ENCODE data around the gene RIBC2. TPM values are rescaled to one million over a fixed set of nuclear protein-coding genes. Genes with fewer than 3 reads are reported as not detected.

RIBC2 gene
- total and polyA plus RNA-seq, 4 donors, result 0.25 to 1.5 TPM; not detected in 2

DNA sequence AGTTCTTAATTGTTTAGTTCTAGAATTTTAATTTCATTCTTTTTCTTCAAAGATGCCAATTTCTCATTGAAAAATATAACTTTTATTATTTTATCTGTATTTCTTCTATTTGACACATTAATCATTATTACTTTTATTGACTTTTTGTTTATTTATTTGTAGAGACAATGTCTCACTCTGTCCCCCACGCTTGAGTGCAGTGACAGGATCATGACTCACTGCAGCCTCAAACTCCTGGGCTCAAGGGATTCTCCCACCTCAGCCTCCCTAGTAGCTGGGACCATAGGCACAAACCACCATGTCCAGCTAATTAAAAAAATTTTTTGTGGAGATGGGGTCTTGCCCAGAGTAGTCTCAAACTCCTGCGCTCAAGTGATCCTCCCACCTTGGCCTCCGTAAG lies 58.9 kb downstream of the RIBC2 start:
- DNase-seq (ENCODE audit: low spot score), result no peak
- H3K4me1 ChIP-seq (ENCODE audit: control insufficient read depth in 4 of 4, insufficient read depth in 4 of 4, low read length in 3 of 4), result no peaks in the 10 kb centered on the region
- TF ChIP-seq SP1 (IDR thresholded peaks at IDR 0.05), result no peak
- TF ChIP-seq EGR1 (IDR thresholded peaks at IDR 0.05; ENCODE audit: low read depth in 2 of 2), result no peak
- TF ChIP-seq FOXA2 (IDR thresholded peaks at IDR 0.05), result no peak
- TF ChIP-seq, protein P1, sequence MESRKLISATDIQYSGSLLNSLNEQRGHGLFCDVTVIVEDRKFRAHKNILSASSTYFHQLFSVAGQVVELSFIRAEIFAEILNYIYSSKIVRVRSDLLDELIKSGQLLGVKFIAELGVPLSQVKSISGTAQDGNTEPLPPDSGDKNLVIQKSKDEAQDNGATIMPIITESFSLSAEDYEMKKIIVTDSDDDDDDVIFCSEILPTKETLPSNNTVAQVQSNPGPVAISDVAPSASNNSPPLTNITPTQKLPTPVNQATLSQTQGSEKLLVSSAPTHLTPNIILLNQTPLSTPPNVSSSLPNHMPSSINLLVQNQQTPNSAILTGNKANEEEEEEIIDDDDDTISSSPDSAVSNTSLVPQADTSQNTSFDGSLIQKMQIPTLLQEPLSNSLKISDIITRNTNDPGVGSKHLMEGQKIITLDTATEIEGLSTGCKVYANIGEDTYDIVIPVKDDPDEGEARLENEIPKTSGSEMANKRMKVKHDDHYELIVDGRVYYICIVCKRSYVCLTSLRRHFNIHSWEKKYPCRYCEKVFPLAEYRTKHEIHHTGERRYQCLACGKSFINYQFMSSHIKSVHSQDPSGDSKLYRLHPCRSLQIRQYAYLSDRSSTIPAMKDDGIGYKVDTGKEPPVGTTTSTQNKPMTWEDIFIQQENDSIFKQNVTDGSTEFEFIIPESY (IDR thresholded peaks at IDR 0.05), result no peak
- TF ChIP-seq, protein P2, sequence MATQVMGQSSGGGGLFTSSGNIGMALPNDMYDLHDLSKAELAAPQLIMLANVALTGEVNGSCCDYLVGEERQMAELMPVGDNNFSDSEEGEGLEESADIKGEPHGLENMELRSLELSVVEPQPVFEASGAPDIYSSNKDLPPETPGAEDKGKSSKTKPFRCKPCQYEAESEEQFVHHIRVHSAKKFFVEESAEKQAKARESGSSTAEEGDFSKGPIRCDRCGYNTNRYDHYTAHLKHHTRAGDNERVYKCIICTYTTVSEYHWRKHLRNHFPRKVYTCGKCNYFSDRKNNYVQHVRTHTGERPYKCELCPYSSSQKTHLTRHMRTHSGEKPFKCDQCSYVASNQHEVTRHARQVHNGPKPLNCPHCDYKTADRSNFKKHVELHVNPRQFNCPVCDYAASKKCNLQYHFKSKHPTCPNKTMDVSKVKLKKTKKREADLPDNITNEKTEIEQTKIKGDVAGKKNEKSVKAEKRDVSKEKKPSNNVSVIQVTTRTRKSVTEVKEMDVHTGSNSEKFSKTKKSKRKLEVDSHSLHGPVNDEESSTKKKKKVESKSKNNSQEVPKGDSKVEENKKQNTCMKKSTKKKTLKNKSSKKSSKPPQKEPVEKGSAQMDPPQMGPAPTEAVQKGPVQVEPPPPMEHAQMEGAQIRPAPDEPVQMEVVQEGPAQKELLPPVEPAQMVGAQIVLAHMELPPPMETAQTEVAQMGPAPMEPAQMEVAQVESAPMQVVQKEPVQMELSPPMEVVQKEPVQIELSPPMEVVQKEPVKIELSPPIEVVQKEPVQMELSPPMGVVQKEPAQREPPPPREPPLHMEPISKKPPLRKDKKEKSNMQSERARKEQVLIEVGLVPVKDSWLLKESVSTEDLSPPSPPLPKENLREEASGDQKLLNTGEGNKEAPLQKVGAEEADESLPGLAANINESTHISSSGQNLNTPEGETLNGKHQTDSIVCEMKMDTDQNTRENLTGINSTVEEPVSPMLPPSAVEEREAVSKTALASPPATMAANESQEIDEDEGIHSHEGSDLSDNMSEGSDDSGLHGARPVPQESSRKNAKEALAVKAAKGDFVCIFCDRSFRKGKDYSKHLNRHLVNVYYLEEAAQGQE (IDR thresholded peaks at IDR 0.05), result no peak
- TF ChIP-seq, protein P3, sequence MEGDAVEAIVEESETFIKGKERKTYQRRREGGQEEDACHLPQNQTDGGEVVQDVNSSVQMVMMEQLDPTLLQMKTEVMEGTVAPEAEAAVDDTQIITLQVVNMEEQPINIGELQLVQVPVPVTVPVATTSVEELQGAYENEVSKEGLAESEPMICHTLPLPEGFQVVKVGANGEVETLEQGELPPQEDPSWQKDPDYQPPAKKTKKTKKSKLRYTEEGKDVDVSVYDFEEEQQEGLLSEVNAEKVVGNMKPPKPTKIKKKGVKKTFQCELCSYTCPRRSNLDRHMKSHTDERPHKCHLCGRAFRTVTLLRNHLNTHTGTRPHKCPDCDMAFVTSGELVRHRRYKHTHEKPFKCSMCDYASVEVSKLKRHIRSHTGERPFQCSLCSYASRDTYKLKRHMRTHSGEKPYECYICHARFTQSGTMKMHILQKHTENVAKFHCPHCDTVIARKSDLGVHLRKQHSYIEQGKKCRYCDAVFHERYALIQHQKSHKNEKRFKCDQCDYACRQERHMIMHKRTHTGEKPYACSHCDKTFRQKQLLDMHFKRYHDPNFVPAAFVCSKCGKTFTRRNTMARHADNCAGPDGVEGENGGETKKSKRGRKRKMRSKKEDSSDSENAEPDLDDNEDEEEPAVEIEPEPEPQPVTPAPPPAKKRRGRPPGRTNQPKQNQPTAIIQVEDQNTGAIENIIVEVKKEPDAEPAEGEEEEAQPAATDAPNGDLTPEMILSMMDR (IDR thresholded peaks at IDR 0.05; ENCODE audit: low read depth, low read length, missing input control), result no peak
- 97% methylated on average over 3 of the region's 3 CpGs for WGBS
- no peak overlapping the region for H3K9ac ChIP-seq (ENCODE audit: low read depth in 1 of 2, low read length in 2 of 2)
- H3K27me3 ChIP-seq (ENCODE audit: control insufficient read depth in 4 of 4, insufficient read depth in 4 of 4, low read length in 3 of 4), result no peaks in the 10 kb centered on the region
- H3K27ac ChIP-seq (ENCODE audit: low read depth in 1 of 2, low read length in 2 of 2), result no peak overlapping the region
- no peaks in the 10 kb centered on the region for H3K36me3 ChIP-seq (ENCODE audit: control insufficient read depth in 4 of 4, insufficient read depth in 3 of 4, low read depth in 1 of 4, low read length in 3 of 4)
- no peaks in the 10 kb centered on the region for H3K9me3 ChIP-seq (ENCODE audit: control insufficient read depth in 4 of 4, low read length in 3 of 4)
- no peak overlapping the region for H3K4me3 ChIP-seq (ENCODE audit: low read depth in 1 of 3, low read length in 3 of 3)

DNA sequence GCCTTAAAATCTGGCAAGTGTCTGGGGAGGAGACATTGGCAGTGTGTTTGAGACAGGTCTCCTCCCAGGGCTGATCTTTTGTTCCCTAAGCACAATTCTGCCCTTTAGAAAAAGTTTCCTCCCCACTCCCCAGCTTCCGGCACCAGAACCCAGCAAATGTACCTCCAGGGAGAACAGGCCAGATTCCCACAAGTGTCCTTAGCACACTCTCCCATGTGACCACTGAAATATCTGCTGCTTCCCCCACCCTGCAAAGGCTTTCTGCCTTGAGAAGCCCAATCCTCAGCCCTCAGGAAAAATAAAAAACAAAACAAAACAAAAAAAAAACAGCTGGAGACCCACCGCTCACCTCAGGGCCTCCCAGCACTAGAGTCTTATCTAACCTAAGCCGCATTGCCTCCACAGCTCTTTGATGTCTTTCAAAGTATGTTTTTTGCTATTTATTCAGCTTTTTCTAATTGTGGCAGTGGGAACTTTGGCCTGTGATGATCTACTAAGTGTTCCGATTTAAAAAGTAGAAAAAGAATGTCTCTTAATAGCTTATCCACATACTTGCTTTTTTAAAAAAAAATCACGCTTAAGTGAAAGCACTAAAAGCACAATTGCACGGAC lies 60.2 kb downstream of the RIBC2 start:
- H3K4me3 ChIP-seq (ENCODE audit: low read depth in 1 of 3, low read length in 3 of 3), result no peak overlapping the region
- no peaks in the 10 kb centered on the region for H3K4me1 ChIP-seq (ENCODE audit: control insufficient read depth in 4 of 4, insufficient read depth in 4 of 4, low read length in 3 of 4)
- H3K27me3 ChIP-seq (ENCODE audit: control insufficient read depth in 4 of 4, insufficient read depth in 4 of 4, low read length in 3 of 4), result peaks cover 0 to 2% (median 0%) of the 10 kb centered on the region in 4 donors
- no peak overlapping the region for H3K9ac ChIP-seq (ENCODE audit: low read depth in 1 of 2, low read length in 2 of 2)
- no peak for DNase-seq (ENCODE audit: low spot score)
- TF ChIP-seq, protein P3 (IDR thresholded peaks at IDR 0.05; ENCODE audit: low read depth, low read length, missing input control), result no peak
- no peak for TF ChIP-seq SP1 (IDR thresholded peaks at IDR 0.05)
- no peak for TF ChIP-seq EGR1 (IDR thresholded peaks at IDR 0.05; ENCODE audit: low read depth in 2 of 2)
- TF ChIP-seq YY1 (IDR thresholded peaks at IDR 0.05), result no peak
- TF ChIP-seq, protein P1 (IDR thresholded peaks at IDR 0.05), result no peak
- no peak for TF ChIP-seq HNF4A (conservative IDR thresholded peaks at IDR 0.05)
- no peak for TF ChIP-seq TAF1 (conservative IDR thresholded peaks at IDR 0.05)
- TF ChIP-seq FOXA2 (IDR thresholded peaks at IDR 0.05), result no peak
- TF ChIP-seq, protein P4, sequence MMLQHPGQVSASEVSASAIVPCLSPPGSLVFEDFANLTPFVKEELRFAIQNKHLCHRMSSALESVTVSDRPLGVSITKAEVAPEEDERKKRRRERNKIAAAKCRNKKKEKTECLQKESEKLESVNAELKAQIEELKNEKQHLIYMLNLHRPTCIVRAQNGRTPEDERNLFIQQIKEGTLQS (IDR thresholded peaks at IDR 0.05), result no peak
- TF ChIP-seq RXRA (IDR thresholded peaks at IDR 0.05), result no peak
- no peak for TF ChIP-seq RAD21 (IDR thresholded peaks at IDR 0.05)
- TF ChIP-seq, protein P5, sequence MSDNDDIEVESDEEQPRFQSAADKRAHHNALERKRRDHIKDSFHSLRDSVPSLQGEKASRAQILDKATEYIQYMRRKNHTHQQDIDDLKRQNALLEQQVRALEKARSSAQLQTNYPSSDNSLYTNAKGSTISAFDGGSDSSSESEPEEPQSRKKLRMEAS (IDR thresholded peaks at IDR 0.05), result no peak
- 88% methylated on average over 6 of the region's 6 CpGs for WGBS
- H3K9me3 ChIP-seq (ENCODE audit: control insufficient read depth in 4 of 4, low read length in 3 of 4), result no peaks in the 10 kb centered on the region
- no peaks in the 10 kb centered on the region for H3K36me3 ChIP-seq (ENCODE audit: control insufficient read depth in 4 of 4, insufficient read depth in 3 of 4, low read depth in 1 of 4, low read length in 3 of 4)
- no peak overlapping the region for H3K27ac ChIP-seq (ENCODE audit: low read depth in 1 of 2, low read length in 2 of 2)
